Testis (tissue), 3 donors: ENCODE measurements around the gene PLGRKT. TPM values are rescaled to one million over a fixed set of nuclear protein-coding genes. Genes with fewer than 3 reads are reported as not detected.
"Not testable (repeated sequence)": the region's sequence is repeated elsewhere in the genome, so short reads cannot be mapped to it uniquely, and the experiment has no call there.

Experiments used
- DNase-seq: peaks from one replicate; pipeline ENCODE4 v3.0.0-alpha.2; 2019
- H3K27ac ChIP-seq, 2 donors: fragments of 200-600 bp; sonication (generic); one replicate each; pipeline ENCODE4 v1.5.1; 2019
- H3K27me3 ChIP-seq: fragments of 200-600 bp; sonication (generic); one replicate; pipeline ENCODE4 v1.5.1; 2019
- H3K36me3 ChIP-seq: fragments of 200-600 bp; sonication (generic); one replicate; pipeline ENCODE4 v1.5.1; 2017; ENCODE audit warnings: low read depth; ENCODE audit errors: missing control alignments
- H3K4me1 ChIP-seq: fragments of 200-600 bp; sonication (generic); one replicate; pipeline ENCODE4 v1.5.1; 2019
- H3K4me3 ChIP-seq, 2 donors: fragments of 200-600 bp; sonication (generic); one replicate each; pipeline ENCODE4 v1.5.1; 2017 to 2019
- H3K9me3 ChIP-seq: fragments of 200-600 bp; sonication (generic); one replicate; pipeline ENCODE4 v1.5.1; 2017
- POLR2A ChIP-seq: fragments of 450-650 bp; IDR thresholded peaks from one replicate; pipeline ENCODE4 v1.6.1; 2017; ENCODE audit warnings: antibody characterized with exemption, mild to moderate bottlenecking, moderate library complexity
- WGBS, 2 donors: methylation state at CpG; one replicate each; pipeline ENCODE4 v1.1.5; 2018; 5-methylcytosine and 5-hydroxymethylcytosine counted together
- intact Hi-C: fragments of 100-400 bp; cut with DNase I; formaldehyde crosslinking; loops from one replicate; pipeline ENCODE4 v1.15.1; 2023; ENCODE audit warnings: low total_unique reads
- polyA plus RNA-seq: library from polyadenylated mRNA; stranded (reverse); fragments of 350-450 nt; fragmentation: Illumina TruSeq; extraction: RNeasy Lipid Tissue Mini Kit (QIAGEN cat#74804); gene quantifications from one replicate; pipeline ENCODE4 v1.2.3, GENCODE V29; 2014; ENCODE audit warnings: low read depth, low replicate concordance; ENCODE audit not compliant: insufficient read depth
- total RNA-seq, 2 donors: library from RNA; depleted of rRNA; stranded (reverse); fragments of >200 nt; gene quantifications; one replicate each; pipeline ENCODE4 v1.2.3, GENCODE V29; 2016
- TF ChIP-seq, protein P1 (sequence below), 3 experiments: fragments of 450-650 bp in 2 of 3; fragments of 200-600 bp in 1 of 3; sonication (generic) in 1 of 3; IDR thresholded peaks; one replicate each; pipeline ENCODE4 v1.5.1; 2016 to 2019; ENCODE audit warnings: antibody characterized with exemption in 3 of 3, mild to moderate bottlenecking in 2 of 3, moderate library complexity in 1 of 3

PLGRKT gene
- total and polyA plus RNA-seq, 3 donors from 2014 or later, result 7.5 to 13.4 (median 9.5) TPM

- intact Hi-C loops, result no loop called here
- TF ChIP-seq, protein P1, sequence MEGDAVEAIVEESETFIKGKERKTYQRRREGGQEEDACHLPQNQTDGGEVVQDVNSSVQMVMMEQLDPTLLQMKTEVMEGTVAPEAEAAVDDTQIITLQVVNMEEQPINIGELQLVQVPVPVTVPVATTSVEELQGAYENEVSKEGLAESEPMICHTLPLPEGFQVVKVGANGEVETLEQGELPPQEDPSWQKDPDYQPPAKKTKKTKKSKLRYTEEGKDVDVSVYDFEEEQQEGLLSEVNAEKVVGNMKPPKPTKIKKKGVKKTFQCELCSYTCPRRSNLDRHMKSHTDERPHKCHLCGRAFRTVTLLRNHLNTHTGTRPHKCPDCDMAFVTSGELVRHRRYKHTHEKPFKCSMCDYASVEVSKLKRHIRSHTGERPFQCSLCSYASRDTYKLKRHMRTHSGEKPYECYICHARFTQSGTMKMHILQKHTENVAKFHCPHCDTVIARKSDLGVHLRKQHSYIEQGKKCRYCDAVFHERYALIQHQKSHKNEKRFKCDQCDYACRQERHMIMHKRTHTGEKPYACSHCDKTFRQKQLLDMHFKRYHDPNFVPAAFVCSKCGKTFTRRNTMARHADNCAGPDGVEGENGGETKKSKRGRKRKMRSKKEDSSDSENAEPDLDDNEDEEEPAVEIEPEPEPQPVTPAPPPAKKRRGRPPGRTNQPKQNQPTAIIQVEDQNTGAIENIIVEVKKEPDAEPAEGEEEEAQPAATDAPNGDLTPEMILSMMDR (IDR thresholded peaks at IDR 0.05), result no peak
- no peak for TF ChIP-seq POLR2A
- WGBS, 2 donors, result 100% methylated on average over 2 of the region's 2 CpGs
Observed at GRCh38 chr9:5354184-5354583, 83.5 kb downstream of the PLGRKT start.

GRCh38 chr9:5352637-5353248 lies 85.0 kb downstream of the PLGRKT start:
- no peak overlapping the region for H3K4me3 ChIP-seq
- intact Hi-C loops, result no loop called here
- no peaks in the 10 kb centered on the region for H3K4me1 ChIP-seq
- no peaks in the 10 kb centered on the region for H3K27me3 ChIP-seq
- TF ChIP-seq, protein P1 (IDR thresholded peaks at IDR 0.05), result no peak
- TF ChIP-seq POLR2A, result no peak
- DNase-seq, result no peak
- H3K36me3 ChIP-seq, result no peaks in the 10 kb centered on the region
- H3K9me3 ChIP-seq, result no peaks in the 10 kb centered on the region
- WGBS, 2 donors, result 86 to 92% methylated on average over 1 of the region's 1 CpG
- H3K27ac ChIP-seq, result no peak overlapping the region

More at GRCh38 chr9:5354184-5354583, 83.5 kb downstream of the PLGRKT start:
- H3K27me3 ChIP-seq, result no peaks in the 10 kb centered on the region
- no peak for DNase-seq
- no peaks in the 10 kb centered on the region for H3K9me3 ChIP-seq
- no peak overlapping the region for H3K27ac ChIP-seq
- no peaks in the 10 kb centered on the region for H3K4me1 ChIP-seq
- no peak overlapping the region for H3K4me3 ChIP-seq
- no peaks in the 10 kb centered on the region for H3K36me3 ChIP-seq

DNA sequence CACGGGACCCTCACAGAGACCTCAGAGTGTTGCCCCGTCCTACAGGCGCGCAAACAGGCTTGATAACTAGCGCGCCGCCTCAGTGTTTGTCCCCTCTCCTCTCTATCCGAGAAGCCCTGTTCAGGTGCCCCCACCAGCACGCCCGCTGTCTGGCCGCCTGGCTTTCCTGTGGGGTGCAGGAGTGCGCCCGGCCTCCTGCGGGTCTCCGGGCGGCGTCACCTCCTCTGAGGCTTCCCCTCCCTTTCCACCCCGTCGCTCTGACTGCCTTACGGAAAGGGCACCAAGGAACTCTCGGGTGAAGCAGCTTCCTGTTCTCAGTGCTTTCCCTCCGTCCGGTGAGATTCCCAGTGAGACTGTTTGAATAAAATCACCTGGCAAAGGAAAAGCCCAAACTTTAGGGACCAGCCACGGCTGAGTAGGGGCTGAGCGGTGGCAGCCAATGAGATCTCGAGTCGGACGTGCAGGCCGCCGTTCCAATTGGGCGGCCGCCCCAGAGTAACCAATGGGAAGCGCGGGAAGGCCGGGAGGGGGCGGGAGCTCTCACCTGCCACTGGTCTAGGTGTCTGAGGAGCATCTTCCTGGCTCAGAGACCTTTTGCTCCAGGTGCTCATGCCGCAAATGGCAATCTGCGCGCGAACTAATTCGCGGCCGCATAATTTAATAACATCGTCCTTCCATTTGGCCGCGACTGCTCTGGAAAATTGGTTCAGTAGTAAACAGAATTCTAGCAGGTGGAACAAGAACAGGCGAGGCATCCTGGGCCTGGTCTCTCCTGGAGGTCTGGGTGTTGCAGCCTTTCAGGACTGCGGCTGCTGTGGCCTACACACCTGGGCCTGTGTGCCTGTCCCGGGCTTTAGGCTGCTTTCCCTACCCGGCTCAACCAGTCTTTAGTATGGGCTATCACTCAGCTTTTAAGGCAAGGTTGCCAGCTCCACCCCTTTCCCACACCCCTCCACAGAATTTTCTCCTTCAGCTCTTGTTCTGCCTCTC lies 98.4 kb downstream of the PLGRKT start, which contains the start of gene RLN1:
Gene RLN1 (minus strand): TSS at position 885 of the 990 bp plus-strand sequence. CDS start 130 bp downstream, at position 755.
- H3K9me3 ChIP-seq, H3K27ac ChIP-seq, H3K4me1 ChIP-seq, H3K27me3 ChIP-seq, H3K36me3 ChIP-seq, H3K4me3 ChIP-seq, intact Hi-C loops: not testable (repeated sequence)
- 14 to 32% methylated on average over 14 of the region's 50 CpGs for WGBS, 2 donors
- DNase-seq, result peak; percentile 20

GRCh38 chr9:5336688-5337087 lies 101.0 kb downstream of the PLGRKT start:
- Histone ChIP-seq H3K4me1 (no peaks in the 10 kb centered on the region), H3K4me3 (no peak overlapping the region), H3K27me3 (no peaks in the 10 kb centered on the region), H3K9me3 (no peaks in the 10 kb centered on the region), H3K36me3 (no peaks in the 10 kb centered on the region), H3K27ac (no peak overlapping the region)
- no peak for DNase-seq
- intact Hi-C loops, result no loop called here
- TF ChIP-seq POLR2A, result no peak
- TF ChIP-seq, protein P1 (IDR thresholded peaks at IDR 0.05), result no peak
- 80% methylated on average over 4 of the region's 4 CpGs for WGBS, 2 donors

DNA sequence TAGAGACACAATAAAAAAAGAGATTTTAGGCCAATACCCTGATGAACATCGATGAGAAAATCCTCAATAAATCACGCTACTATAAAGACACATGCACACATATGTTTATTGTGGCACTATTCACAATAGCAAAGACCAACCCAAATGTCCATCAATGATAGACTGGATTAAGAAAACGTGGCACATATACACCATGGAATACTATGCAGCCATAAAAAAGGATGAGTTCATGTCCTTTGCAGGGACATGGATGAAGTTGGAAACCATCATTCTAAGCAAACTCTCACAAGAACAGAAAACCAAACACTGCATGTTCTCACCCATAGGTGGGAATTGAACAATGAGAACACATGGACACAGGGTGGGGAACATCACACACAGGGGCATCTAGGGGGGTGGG lies 106.4 kb downstream of the PLGRKT start:
- H3K36me3 ChIP-seq, H3K27me3 ChIP-seq, DNase-seq, intact Hi-C loops, H3K9me3 ChIP-seq, H3K4me3 ChIP-seq, H3K27ac ChIP-seq, H3K4me1 ChIP-seq: not testable (repeated sequence)
- 80 to 87% methylated on average over 3 of the region's 3 CpGs for WGBS, 2 donors
